HG03432 (cell line): ENCODE data around the gene TNPO2.
"Not testable (repeated sequence)": the region's sequence is repeated elsewhere in the genome, so short reads cannot be mapped to it uniquely, and the experiment has no call there.

Experiments used
- ATAC-seq: cut with Tn5 transposase; IDR thresholded peaks from one replicate; pipeline ENCODE4 v1.9.1; 2021; ENCODE audit warnings: mild to moderate bottlenecking, moderate library complexity; ENCODE audit not compliant: unreplicated experiment

Gene TNPO2

DNA sequence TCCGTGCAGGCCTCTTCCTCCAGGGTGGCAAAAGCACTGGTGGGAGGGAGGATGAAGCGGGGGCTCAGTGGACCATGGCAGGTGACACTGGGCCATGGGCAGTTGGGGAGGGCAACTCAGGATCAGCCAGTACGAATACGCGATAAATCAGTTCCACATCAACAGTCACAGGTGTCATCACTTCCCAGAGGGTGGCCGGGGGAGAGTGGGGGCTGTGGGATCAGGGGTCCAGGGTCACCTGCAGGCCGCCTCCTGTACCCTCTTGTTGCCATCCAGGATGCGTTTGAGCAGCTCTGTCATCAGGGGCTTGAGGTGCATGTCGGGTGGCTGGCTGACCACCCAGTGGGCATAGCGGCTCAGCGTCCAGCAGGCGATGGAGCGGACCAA is 17.4 kb downstream of the TNPO2 start:
- no peak for ATAC-seq

DNA sequence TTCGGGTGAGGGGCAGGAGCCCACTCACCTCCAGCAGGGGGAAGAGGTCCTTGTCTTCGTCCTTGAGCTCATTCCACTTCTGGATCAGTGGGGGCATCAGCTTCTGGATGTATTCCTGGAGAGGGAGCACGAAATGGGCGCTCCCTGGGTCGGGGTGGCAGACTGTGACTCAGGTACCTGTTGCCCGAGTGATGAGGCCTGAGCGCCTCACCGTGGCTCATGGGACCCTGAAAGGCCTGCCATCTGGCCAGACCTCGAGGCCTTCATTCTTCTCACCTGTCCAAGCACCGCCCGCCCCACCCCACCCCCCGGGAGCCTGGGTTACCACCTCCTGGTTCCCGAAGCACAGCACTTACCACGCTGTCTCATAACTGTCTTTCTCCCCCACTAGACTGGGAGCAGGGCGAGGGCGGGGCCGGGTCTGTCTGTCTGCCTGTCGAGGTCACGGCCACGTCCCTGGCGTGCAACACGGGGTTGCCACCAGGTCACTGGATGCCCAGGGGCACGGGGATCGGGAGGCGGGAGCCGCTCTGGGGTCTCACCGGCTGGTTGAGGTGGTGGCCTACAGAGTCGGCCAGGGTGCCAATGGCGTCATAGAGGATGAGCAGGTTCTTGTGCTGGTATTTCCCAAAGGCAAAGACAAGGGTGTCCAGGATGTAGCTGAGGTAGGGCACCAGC is 17.9 kb downstream of the TNPO2 start:
- ATAC-seq: no peak

DNA sequence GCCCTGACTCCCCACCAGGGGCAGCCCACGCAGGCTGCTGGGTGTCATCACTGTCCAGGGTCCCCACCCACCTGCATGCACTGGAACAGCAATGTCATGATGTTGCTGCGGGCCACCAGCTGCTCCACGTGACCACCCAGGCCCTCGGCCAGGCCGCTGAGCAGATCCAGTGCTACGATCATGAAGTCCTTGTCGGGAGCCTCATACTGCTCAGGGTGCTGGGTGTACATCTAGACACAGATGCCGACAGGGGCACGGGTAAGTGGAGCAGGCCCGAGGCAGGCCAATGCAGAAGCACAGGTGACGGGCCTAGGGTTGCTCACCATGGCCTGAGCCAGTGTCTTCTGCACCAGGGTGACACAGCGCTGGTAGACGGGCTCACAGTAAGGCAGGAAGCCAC is 18.6 kb downstream of the TNPO2 start:
- no peak for ATAC-seq

DNA sequence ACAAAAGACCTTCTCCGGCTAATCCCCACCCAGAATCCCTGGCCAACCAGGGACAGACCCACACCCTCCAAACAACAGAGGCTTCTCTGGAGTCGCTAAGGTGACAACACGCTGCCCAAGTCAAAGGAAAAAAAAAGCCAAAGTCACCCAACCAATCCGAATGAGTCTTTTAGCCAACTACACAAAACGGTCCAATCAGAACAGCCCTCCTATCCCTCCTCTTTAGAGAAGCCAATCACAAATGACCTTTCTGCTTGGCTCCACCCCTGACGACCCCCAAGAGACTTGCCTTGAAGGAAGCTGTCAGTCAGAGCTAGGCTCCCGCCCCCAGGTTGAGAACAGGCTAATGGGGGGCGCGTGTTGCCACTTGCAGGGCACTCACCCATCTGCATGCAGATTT is 20.7 kb downstream of the TNPO2 start:
- no peak for ATAC-seq

DNA sequence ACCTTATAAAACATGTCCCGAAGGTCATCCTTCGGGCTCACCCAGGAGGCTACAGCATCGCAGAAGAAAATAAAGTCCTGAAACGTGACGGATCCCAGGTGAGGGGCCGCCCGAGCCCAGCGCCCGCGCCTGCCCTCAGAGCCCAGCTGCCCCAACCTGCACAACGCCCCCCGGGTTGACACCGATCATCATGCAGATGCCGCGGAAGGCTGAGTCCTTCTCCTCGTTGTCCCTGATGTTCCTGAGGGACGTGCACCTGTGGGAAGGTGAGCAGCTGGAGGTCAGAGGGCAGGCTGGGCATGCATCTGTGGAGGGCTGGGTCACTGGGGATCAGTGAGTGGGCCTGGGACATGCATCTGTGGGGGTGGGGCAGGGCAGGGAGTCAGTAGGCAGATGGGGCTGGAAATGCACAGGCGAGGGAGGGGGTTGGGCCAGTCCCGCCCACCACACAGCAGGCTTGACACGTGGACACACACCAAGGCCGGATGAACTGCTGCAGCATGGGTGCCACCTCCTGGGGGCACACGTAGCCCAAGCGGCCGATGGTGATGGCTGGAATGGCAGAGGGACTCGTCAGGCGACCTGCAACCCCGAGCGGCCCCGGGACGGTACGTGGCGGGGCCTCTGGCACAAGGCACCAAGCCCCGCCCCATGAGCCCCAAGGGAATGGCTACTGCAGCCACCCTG is 22.0 kb downstream of the TNPO2 start:
- ATAC-seq: no peak

GRCh38 chr19:12698138-12698537 is 25.6 kb downstream of the TNPO2 start:
- no peak for ATAC-seq

DNA sequence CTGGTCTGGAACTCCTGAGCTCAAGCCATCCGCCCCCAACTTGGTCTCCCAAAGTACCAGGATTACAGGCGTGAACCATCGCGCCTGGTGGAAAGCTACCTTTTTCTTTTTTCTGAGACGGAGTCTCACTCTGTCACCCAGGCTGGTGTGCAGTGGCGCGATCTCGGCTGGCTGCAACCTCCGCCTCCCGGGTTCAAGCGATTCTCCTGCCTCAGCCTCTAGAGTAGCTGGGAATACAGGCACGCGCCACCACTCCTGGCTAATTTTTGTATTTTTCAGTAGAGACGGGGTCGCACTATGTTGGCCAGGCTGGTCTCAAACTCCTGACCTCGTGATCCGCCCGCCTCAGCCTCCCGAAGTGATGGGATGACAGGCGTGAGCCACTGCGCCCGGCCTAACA is 26.3 kb downstream of the TNPO2 start:
- ATAC-seq: not testable (repeated sequence)

GRCh38 chr19:12696366-12697335 is 27.1 kb downstream of the TNPO2 start, which contains the start of gene FBXW9:
FBXW9 (minus strand) TSS chr19:12696631; CDS start chr19:12696581, 50 bp downstream.
- ATAC-seq: peak; percentile 74

- peak; percentile 17 for ATAC-seq
These were observed 27.8 kb downstream of the TNPO2 start for GRCh38 chr19:12695997-12696365.

- ATAC-seq: no peak
These were observed 28.2 kb downstream of the TNPO2 start for GRCh38 chr19:12695514-12695913.

- no peak for ATAC-seq
These were observed 28.6 kb downstream of the TNPO2 start for GRCh38 chr19:12695096-12695495.

DNA sequence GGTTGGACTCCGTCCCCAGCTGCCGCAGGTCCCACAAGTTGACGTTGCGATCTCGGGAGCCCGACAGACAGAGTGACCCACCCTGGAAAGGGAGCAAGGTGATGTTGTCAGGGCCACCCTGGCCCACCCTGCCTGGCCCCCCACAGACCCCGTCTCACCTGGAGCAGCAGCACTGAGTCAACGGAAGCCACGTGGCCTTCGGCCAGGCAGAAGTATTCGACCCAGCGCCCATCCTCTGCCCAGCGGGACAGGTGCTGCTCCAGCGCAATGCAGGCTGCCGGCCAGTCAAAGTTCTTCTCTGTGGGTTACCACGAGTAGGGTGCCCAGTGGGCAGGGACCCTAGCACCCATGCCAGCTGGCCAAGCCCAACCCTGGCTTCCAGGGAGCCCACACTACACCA is 29.1 kb downstream of the TNPO2 start:
- no peak for ATAC-seq

GRCh38 chr19:12692960-12693359 is 30.8 kb downstream of the TNPO2 start:
- ATAC-seq: no peak

DNA sequence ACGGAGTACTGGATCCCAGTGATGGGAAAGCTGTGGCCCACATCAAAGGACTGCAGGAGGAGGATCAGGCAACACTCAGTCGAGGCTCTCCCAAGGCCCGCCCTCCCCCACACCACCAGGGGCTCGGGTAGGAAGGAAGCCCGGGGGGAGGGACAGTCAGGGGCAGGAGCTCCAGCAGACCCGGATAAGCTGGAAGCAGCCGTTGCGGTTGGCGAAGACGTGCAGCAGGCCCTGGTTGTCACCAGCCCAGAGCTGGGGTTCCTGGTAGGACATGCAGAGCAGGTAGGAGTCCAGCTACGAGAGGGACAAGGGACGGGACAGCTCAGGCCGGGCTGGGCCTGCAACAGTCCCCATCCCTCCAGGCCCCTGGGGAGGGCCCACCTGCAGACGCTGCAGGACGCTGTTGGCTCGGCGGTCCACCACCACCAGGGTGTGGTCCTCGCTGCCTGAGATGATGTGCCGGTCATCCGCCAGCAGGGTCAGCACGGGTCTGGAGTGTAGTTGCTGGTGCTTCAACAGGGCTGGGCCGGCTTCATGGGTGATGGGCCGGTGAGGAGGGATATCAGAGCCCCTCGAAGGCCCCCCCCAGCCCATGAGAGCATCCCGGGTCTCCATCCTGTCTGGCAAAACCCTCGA is 34.0 kb downstream of the TNPO2 start:
- no peak for ATAC-seq

DNA sequence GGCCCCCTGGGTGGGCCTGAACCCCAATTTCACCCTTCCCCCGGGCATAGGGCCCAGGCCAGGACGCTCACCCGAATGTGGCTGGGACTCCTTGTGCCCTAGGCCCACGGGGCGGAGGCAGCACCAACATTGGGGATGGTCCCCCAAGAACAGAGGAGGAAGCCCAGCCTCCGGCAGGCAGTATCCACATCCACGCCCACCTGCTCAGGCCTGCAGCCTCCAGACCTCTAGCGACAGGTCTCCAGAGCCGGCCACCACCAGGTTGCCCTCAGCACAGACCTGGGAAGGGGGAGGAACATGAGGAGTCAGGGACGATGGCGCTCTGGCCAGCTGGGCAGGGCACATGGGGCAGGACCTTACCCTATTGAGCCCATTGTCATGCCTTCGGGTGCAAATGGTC is 34.7 kb downstream of the TNPO2 start:
- ATAC-seq: no peak

GRCh38 chr19:12687496-12688196 is 36.1 kb downstream of the TNPO2 start, which contains the start of gene GNG14:
GNG14 (plus strand) TSS chr19:12687998; CDS start chr19:12688049, 51 bp downstream.
- ATAC-seq: no peak

- no peak for ATAC-seq
These were observed 37.9 kb downstream of the TNPO2 start for GRCh38 chr19:12685831-12686230.

DNA sequence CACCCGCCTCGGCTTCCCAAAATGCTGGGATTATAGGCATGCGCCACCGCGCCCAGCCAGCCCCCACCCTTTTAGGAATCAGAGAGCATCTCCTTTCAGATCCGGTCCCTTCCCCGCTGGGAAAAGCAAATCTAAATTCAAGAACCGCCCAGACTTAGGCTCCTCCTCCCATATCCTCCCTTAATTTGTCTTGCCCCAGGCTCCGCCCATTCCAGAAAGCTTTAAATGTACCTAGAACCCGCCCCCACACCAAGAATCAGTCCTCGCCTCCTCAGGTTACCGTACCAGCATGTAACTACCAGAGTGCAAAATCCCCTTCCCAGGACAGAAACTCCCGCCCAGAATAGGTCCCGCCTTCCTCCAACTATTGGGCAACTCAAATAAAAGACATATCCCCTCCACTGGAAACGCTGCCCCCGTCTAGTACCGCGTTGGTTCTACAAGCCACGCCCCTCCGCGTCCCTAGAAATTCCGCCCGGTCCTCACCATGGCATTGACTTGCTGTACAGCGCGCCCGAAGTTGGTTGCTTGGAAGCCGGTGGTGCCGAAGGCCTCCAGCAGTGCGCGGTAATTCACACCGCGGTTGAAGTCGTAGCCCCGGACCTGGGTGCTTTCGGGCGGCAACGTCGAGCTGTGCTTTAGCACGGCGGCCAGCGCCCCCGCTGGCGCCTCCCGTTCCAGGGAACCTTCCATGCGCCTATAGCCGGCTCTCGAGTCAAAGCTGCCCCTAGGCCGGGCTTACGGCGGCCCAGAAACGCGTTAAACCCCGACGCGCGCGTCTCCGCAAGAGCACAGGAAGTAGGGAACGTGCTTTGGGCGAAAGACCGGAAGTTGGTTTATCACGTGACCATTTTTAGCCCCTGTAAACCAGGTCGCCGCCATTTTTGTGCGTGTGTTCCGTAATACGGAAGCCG is 42.4 kb downstream of the TNPO2 start, which contains the start of gene DHPS:
Gene DHPS, minus strand, starts transcription at position 807 of the 914 bp plus-strand sequence. Its CDS starts 114 bp downstream, at position 693.
- ATAC-seq: peak; percentile 71

DNA sequence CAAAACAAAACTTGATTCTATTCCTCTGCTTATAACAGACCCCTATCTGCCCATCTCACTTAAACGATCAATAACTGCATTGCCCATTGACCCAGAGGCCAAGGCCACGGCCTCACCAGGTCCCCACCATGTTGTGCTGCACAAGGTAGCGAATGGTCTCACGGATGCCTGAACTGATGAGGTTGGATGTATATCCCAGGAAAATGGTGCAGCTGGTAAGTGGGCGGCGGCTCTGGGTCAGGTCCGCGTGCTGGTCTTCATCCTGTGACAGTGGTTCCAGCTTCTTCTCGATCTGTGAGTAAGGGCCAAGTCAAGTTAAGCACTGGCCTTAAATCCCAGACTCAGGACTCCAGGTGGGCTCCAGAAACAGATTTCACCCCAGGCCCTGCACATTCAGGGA is 43.7 kb downstream of the TNPO2 start:
- ATAC-seq: no peak
